HL-60 (cell line): ENCODE data around the gene ZNF808.
"Not testable (repeated sequence)": the region's sequence is repeated elsewhere in the genome, so short reads cannot be mapped to it uniquely, and the experiment has no call there.

Source experiments
- DNase-seq, 2 experiments: peaks; one replicate each; pipeline ENCODE4 v3.0.0-alpha.2; 2010 to 2020; ENCODE audit warnings: low read depth in 1 of 2, low spot score in 1 of 2
- H3K27ac ChIP-seq: fragments of 250-450 bp; sonication (Bioruptor Pico); replicated peaks from 2 replicates; pipeline ENCODE4 v1.5.1; 2020; ENCODE audit warnings: mild to moderate bottlenecking, moderate library complexity
- H3K27me3 ChIP-seq: fragments of 250-450 bp; sonication (Bioruptor Pico); 2 replicates; pipeline ENCODE4 v1.5.1; 2021; ENCODE audit warnings: mild to moderate bottlenecking, moderate library complexity; ENCODE audit not compliant: insufficient read depth, poor library complexity, severe bottlenecking
- H3K4me3 ChIP-seq: replicated peaks from 2 replicates; pipeline ENCODE4 v1.5.1; 2011; ENCODE audit warnings: mild to moderate bottlenecking, control low read depth, low read length; ENCODE audit not compliant: insufficient read depth
- CTCF ChIP-seq: IDR thresholded peaks from one replicate; pipeline ENCODE4 v1.5.1; 2011; ENCODE audit warnings: low read length, control low read depth, inconsistent platforms; ENCODE audit not compliant: insufficient read depth
- GABPA ChIP-seq: IDR thresholded peaks from 2 replicates; pipeline ENCODE4 v1.6.1; 2012; ENCODE audit warnings: low read depth
- POLR2AphosphoS5 ChIP-seq: IDR thresholded peaks from 2 replicates; pipeline ENCODE4 v1.6.1; 2012; ENCODE audit warnings: low read depth
- REST ChIP-seq: IDR thresholded peaks from 2 replicates; pipeline ENCODE4 v1.6.1; 2012; ENCODE audit warnings: low read depth; ENCODE audit not compliant: insufficient replicate concordance
- SPI1 ChIP-seq: IDR thresholded peaks from 2 replicates; pipeline ENCODE4 v1.6.1; 2012; ENCODE audit warnings: low read depth, mild to moderate bottlenecking, borderline replicate concordance

ZNF808 gene

GRCh38 chr19:52554216-52554971 is 26.9 kb downstream of the ZNF808 start:
- Histone ChIP-seq H3K4me3 (no peak overlapping the region), H3K27me3 (no peaks in the 10 kb centered on the region), H3K27ac (no peak overlapping the region)
- TF ChIP-seq CTCF (no peak), GABPA (no peak), REST (no peak), SPI1 (no peak)
- DNase-seq = no peak

GRCh38 chr19:52557231-52557995 is 29.9 kb downstream of the ZNF808 start:
- Histone ChIP-seq H3K4me3 (no peak overlapping the region), H3K27ac (no peak overlapping the region), H3K27me3 (no peaks in the 10 kb centered on the region)
- no peak for DNase-seq
- TF ChIP-seq POLR2AphosphoS5 (no peak), REST (no peak), CTCF (no peak), SPI1 (no peak), GABPA (no peak)

- H3K27me3 ChIP-seq, H3K4me3 ChIP-seq, DNase-seq, H3K27ac ChIP-seq: not testable (repeated sequence)
Measured at GRCh38 chr19:52558732-52559445, 31.4 kb downstream of the ZNF808 start.

- H3K27me3 ChIP-seq, H3K4me3 ChIP-seq, DNase-seq, H3K27ac ChIP-seq: not testable (repeated sequence)
Measured at GRCh38 chr19:52561611-52562010, 34.1 kb downstream of the ZNF808 start.
